HK-2 (cell line): Measurements from ENCODE around the gene PUM1.
"Not testable (repeated sequence)": the region's sequence is repeated elsewhere in the genome, so short reads cannot be mapped to it uniquely, and the experiment has no call there.

Experiments
- DNase-seq: peaks from one replicate; pipeline ENCODE4 v3.0.0-alpha.2; 2018; ENCODE audit not compliant: unreplicated experiment

Gene PUM1

GRCh38 chr1:31064111-31064717 lies 1.3 kb downstream of the PUM1 start:
- DNase-seq, result no peak

DNA sequence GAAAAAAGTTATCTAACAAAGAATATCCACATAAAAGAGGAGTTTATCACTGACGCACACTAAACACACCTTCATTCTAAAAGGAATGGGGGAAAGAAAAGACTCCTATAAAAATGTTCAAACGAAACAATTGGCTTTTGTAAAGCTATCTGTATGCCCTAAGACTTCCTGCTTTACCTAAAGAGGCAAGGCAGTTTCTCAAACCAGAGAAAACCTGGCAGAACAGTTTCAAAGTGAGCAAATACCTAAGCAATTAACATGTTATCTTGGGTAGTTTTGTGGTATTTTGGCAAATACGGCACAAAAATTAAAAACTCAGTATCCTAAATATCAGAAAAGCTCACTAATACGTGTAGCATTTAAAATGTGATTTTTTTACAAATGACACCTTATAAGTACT lies 1.9 kb downstream of the PUM1 start:
- DNase-seq, result no peak

- DNase-seq, result no peak
These were observed 2.6 kb downstream of the PUM1 start for GRCh38 chr1:31062867-31063380.

DNA sequence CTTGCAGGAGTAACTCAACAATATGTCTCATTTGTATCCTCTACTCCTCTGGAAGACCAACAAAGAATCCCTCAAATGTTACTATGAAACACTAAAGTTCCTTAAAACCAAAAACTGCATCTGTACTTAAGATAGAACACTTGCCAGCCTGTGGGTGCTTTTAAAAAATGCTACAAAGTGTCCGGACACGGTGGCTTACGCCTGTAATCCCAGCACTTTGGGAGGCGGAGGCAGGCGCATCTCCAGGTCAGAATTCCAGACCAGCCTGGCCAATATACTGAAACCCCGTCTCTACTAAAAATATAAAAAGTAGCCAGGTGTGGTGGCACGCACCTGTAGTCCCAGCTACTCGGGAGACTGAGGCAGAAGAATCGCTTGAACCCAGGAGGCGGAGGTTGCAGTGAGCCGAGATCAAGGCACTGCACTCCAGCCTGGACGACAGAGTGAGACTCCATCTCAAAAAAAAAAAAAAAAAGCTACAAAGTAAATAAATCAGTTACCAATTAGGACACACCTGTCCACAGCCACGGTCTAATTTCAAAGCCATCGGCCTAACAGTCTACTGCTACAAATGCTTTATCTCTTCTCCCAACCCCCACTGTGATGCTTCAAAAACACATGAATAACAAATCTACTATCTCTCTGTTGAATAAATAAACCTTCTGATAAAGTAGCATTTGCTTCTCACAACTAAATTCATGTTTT lies 3.2 kb downstream of the PUM1 start:
- not testable (repeated sequence) for DNase-seq

DNA sequence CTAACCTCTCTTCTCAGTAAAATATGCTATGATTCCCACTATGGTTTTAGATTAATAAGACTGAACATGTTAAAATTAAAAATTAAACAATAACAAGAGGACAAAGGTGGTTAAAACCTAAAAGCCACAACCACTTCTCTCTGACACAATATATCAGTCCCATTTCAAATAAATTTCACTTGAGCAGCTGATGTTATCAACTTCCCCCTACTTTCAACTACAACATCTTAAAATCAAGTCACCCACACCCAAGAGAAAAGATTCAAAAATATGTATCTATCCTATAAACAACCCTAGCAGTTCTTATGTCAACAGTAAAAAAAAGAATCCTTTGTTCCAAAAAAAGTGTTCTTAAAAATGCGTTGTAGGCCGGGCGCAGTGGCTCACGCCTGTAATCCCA lies 7.5 kb downstream of the PUM1 start:
- DNase-seq, result no peak

- DNase-seq, result no peak
These were observed 9.6 kb downstream of the PUM1 start for GRCh38 chr1:31055953-31056352.

DNA sequence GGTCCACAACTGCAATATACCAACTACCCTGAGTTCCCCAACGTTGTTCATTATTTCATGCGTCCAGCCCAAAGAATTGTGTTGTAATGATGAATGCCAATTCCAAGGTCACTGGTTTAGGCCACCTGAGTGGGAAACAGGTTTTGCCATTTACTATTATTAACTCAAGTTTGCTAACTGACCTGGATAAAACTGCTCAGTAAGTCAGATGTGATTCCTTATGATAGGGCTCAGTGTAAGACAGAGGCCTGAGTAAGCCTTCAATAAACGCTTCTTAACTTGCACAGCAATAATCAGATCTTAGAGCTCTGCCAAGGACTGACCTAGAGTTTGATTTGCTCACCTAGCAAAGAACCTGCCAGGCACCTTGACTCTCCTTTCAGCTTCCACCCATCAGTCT lies 10.0 kb downstream of the PUM1 start:
- DNase-seq, result no peak

GRCh38 chr1:31054958-31055481 lies 10.5 kb downstream of the PUM1 start:
- DNase-seq, result no peak

DNA sequence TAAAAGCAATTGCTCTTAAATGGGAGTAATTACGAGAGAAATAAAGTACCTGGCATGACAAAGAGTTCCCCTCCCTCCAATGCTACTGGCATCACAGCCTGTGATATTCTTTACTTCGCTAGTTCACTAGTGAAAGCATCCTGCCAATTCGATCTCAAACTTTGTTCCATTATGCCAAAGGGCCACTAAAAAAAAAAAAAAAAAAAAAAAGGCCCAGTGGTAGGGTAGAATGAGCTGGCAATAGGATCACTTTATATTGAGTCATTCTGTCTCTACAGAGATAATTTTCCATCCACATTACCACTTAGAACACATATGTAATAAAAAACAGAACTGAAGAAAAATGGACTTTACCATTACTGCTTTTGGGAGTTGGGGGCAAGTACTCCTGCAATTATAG lies 11.2 kb downstream of the PUM1 start:
- DNase-seq, result no peak

DNA sequence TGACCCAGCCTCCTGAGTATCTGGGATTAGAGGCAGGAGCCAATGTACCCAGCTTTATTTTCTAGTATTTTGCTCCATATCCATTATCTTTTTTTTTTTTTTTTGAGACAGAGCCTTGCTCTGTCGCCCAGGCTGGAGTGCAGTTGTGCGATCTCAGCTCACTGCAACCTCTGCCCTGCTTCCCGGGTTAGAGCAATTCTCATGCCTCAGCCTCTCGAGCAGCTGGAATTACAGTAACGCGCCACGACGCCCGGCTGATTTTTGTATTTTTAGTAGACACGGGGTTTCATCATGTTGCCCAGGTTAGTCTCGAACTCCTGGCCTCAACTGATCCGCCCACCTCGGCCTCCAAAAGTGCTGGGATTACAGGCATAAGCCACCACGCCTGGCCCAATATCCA lies 12.9 kb downstream of the PUM1 start:
- not testable (repeated sequence) for DNase-seq

- DNase-seq, result no peak
These were observed 13.9 kb downstream of the PUM1 start for GRCh38 chr1:31051611-31052010.

GRCh38 chr1:31047507-31047906 lies 18.0 kb downstream of the PUM1 start:
- not testable (repeated sequence) for DNase-seq

GRCh38 chr1:31043631-31044030 lies 21.9 kb downstream of the PUM1 start:
- DNase-seq, result no peak

- no peak for DNase-seq
These were observed 22.9 kb downstream of the PUM1 start for GRCh38 chr1:31042656-31043055.

DNA sequence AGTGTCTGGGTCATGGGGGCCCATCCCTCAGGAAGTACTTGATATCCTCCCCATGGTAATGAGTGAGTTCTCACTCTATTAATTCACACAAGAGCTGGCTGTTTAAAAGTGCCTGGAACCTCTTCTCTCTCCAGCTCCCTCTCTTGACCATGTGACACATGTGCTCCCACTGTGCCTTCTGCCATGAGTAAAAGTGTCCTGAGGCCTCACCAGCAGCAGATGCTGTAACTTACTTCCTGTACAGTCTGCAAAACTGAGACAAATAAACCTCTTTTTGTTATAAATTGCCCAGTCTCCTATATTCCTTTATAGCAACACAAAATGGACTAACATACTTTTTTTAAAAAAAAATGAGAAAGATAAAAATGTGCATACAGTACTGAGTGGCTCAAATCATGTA lies 24.0 kb downstream of the PUM1 start:
- DNase-seq, result no peak

DNA sequence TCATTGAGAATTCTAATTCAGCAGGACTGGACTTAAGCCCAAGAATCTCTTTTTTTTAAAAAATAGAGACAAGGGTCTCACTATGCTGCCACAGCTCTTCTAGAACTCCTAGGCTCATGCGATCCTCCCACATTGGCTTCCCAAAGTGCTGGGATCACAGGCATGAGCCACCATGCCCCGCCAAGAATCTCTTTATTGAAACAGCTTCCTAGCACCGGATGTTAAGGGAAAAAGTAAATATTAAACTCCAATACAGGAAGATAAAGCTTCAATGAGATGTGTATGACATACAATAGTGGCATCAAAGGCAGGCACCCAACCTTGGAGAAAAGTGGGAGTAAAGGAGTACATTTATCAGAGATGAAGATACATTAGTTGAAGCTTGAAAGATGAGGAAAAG lies 25.5 kb downstream of the PUM1 start:
- no peak for DNase-seq

GRCh38 chr1:31038935-31039334 lies 26.6 kb downstream of the PUM1 start:
- DNase-seq, result not testable (repeated sequence)

DNA sequence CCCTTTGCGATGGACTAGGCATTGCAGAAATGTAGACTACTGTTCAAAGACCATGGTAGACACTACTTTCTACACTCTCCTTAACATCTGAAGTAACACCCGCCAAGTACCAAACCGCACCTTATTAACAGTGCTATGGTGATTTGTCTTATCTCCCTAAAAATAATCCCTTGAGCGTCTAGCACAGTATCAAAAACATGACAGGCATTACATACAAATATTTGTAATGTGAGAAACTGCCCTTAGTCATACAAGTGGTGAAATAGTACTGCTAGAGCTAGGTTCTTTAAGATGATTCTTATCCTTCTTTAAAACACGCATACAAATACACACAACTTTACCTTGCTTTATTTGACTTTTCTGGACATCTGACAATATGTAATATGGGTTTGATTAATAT lies 27.2 kb downstream of the PUM1 start:
- no peak for DNase-seq

GRCh38 chr1:31036749-31037500 lies 28.6 kb downstream of the PUM1 start:
- no peak for DNase-seq

DNA sequence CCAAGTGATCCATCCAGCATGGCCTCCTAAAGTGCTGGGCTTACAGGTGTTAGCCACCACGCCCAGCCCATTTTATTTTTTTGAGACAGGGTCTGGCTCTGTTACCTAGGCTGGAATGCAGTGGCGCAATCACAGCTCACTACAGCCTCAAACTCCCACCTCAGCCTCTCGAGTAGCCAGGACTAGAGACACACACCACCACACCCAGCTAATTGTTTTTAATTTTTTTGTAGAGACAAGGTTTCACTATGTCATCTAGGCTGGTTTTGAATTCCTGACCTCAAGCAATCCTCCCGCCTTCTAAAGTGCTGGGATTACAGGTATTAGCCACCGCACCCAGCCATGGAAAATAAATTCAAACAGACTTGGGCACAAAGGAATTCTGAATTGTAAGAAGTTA lies 31.9 kb downstream of the PUM1 start:
- no peak for DNase-seq

- DNase-seq, result no peak
These were observed 33.3 kb downstream of the PUM1 start for GRCh38 chr1:31032266-31032665.

GRCh38 chr1:31031330-31032143 lies 34.0 kb downstream of the PUM1 start:
- DNase-seq, result no peak
